GM19467 (cell line): ENCODE results near the gene KCNMB2.
"Not testable (repeated sequence)": the region's sequence is repeated elsewhere in the genome, so short reads cannot be mapped to it uniquely, and the experiment has no call there.

Experiments used
- ATAC-seq: cut with Tn5 transposase; IDR thresholded peaks from one replicate; pipeline ENCODE4 v1.9.1; 2021; ENCODE audit warnings: mild to moderate bottlenecking, moderate library complexity; ENCODE audit not compliant: unreplicated experiment

Gene KCNMB2

GRCh38 chr3:178518660-178519396, 17.4 kb upstream of the KCNMB2 start:
- ATAC-seq, result peak; percentile 79

- no peak for ATAC-seq
Measured at GRCh38 chr3:178519701-178520100, 16.5 kb upstream of the KCNMB2 start.

- ATAC-seq, result no peak
Measured at GRCh38 chr3:178520451-178520850, 15.8 kb upstream of the KCNMB2 start.

GRCh38 chr3:178522200-178523052, 13.8 kb upstream of the KCNMB2 start:
- ATAC-seq, result no peak

- no peak for ATAC-seq
Measured at GRCh38 chr3:178525251-178525650, 11.0 kb upstream of the KCNMB2 start.

- ATAC-seq, result no peak
Measured at GRCh38 chr3:178526291-178526690, 9.9 kb upstream of the KCNMB2 start.

- ATAC-seq, result no peak
Measured at GRCh38 chr3:178527981-178528380, 8.3 kb upstream of the KCNMB2 start.

- no peak for ATAC-seq
Measured at GRCh38 chr3:178529606-178530225, 6.5 kb upstream of the KCNMB2 start.

GRCh38 chr3:178532476-178532875, 3.8 kb upstream of the KCNMB2 start:
- no peak for ATAC-seq

GRCh38 chr3:178537122-178537705, 978 bp downstream of the KCNMB2 start:
- no peak for ATAC-seq

GRCh38 chr3:178538056-178538455, 1.8 kb downstream of the KCNMB2 start:
- ATAC-seq, result no peak

GRCh38 chr3:178540184-178540583, 3.9 kb downstream of the KCNMB2 start:
- no peak for ATAC-seq

GRCh38 chr3:178545337-178545736, 9.1 kb downstream of the KCNMB2 start:
- no peak for ATAC-seq

- peak; percentile 60 for ATAC-seq
Measured at GRCh38 chr3:178546079-178546478, 9.8 kb downstream of the KCNMB2 start.

GRCh38 chr3:178549426-178549825, 13.2 kb downstream of the KCNMB2 start:
- ATAC-seq, result not testable (repeated sequence)

GRCh38 chr3:178551916-178552321, 15.7 kb downstream of the KCNMB2 start:
- no peak for ATAC-seq

- no peak for ATAC-seq
Measured at GRCh38 chr3:178558637-178559036, 22.4 kb downstream of the KCNMB2 start.

- no peak for ATAC-seq
Measured at GRCh38 chr3:178560759-178561158, 24.5 kb downstream of the KCNMB2 start.

- no peak for ATAC-seq
Measured at GRCh38 chr3:178561239-178561638, 25.0 kb downstream of the KCNMB2 start.

- no peak for ATAC-seq
Measured at GRCh38 chr3:178562143-178562946, 26.1 kb downstream of the KCNMB2 start.

GRCh38 chr3:178562947-178563232, 26.7 kb downstream of the KCNMB2 start:
- ATAC-seq, result no peak
